ENCODE data around the gene ERC1.

GRCh38 chr12:1351926-1352325 is 360.9 kb downstream of the ERC1 start:
- TF ChIP-seq CTCF (conservative IDR thresholded peaks at IDR 0.05; ENCODE audit: low read depth, low read length), result no peak
- TF ChIP-seq EZH2 (IDR thresholded peaks at IDR 0.05; ENCODE audit: low read length, unreplicated experiment), result no peak
- no peak for TF ChIP-seq EZH2phosphoT487 (IDR thresholded peaks at IDR 0.05; ENCODE audit: borderline replicate concordance, low read length)
